SU-DHL-6 (cell line): Measurements from ENCODE around the gene ZFHX3.

Source experiments
- EZH2phosphoT487 ChIP-seq: fragments of 200-600 bp; sonication (generic), shearing (Covaris generic); conservative IDR thresholded peaks from 2 replicates; pipeline ENCODE4 v1.6.1; 2018; ENCODE audit warnings: mild to moderate bottlenecking, antibody characterized with exemption, low read length, moderate library complexity, mixed read lengths
- TF ChIP-seq, protein P1 (sequence below): fragments of 200-600 bp; sonication (generic); IDR thresholded peaks from one replicate; pipeline ENCODE4 v1.5.1; 2017; ENCODE audit warnings: antibody characterized with exemption, mild to moderate bottlenecking, low read length, moderate library complexity; ENCODE audit not compliant: insufficient read depth, poor library complexity, severe bottlenecking

DNA sequence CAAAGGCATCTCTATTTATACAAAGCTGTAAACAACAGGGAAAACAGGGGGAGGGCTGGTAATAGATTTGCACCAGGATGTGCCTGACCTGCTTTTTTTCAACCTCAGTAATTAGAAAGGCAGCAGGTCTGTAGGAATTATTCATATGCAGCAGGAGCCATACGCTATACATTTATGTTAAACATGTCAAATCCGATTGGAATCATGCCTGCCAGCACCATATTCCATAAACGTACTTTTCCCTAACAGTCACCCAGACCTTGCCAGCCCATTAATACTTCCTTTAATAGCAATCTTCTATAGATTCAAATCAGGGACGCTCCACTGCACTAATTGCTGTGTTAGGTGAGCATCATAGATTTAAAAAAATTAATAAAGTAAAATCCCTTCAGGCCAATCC is 223.9 kb downstream of the ZFHX3 start:
- TF ChIP-seq, protein P1, sequence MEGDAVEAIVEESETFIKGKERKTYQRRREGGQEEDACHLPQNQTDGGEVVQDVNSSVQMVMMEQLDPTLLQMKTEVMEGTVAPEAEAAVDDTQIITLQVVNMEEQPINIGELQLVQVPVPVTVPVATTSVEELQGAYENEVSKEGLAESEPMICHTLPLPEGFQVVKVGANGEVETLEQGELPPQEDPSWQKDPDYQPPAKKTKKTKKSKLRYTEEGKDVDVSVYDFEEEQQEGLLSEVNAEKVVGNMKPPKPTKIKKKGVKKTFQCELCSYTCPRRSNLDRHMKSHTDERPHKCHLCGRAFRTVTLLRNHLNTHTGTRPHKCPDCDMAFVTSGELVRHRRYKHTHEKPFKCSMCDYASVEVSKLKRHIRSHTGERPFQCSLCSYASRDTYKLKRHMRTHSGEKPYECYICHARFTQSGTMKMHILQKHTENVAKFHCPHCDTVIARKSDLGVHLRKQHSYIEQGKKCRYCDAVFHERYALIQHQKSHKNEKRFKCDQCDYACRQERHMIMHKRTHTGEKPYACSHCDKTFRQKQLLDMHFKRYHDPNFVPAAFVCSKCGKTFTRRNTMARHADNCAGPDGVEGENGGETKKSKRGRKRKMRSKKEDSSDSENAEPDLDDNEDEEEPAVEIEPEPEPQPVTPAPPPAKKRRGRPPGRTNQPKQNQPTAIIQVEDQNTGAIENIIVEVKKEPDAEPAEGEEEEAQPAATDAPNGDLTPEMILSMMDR: no peak
- no peak for TF ChIP-seq EZH2phosphoT487
